ENCODE data around the gene UGDH. TPM values are rescaled to one million over a fixed set of nuclear protein-coding genes. Genes with fewer than 3 reads are reported as not detected.

Gene UGDH
- total RNA-seq, 1 donor from 2014 or later, result 93.9 TPM

- Mint-ChIP-seq H3K27me3 (ENCODE audit: unreplicated experiment) (no peaks in the 10 kb centered on the region), H3K36me3 (ENCODE audit: low read depth, unreplicated experiment) (peaks cover 38% of the 10 kb centered on the region), H3K4me1 (ENCODE audit: unreplicated experiment) (no peaks in the 10 kb centered on the region), H3K4me3 (ENCODE audit: unreplicated experiment) (no peak overlapping the region), H3K9me3 (ENCODE audit: unreplicated experiment) (no peaks in the 10 kb centered on the region), H3K27ac (ENCODE audit: unreplicated experiment) (no peak overlapping the region)
- DNase-seq (ENCODE audit: low spot score), result no peak
- no peak for TF ChIP-seq CTCF (IDR thresholded peaks at IDR 0.05; ENCODE audit: unreplicated experiment)
Observed at GRCh38 chr4:39502019-39502663, 25.1 kb downstream of the UGDH start.

- Mint-ChIP-seq H3K9me3 (ENCODE audit: unreplicated experiment) (no peaks in the 10 kb centered on the region), H3K4me1 (ENCODE audit: unreplicated experiment) (no peaks in the 10 kb centered on the region), H3K27ac (ENCODE audit: unreplicated experiment) (no peak overlapping the region), H3K4me3 (ENCODE audit: unreplicated experiment) (no peak overlapping the region), H3K27me3 (ENCODE audit: unreplicated experiment) (no peaks in the 10 kb centered on the region), H3K36me3 (ENCODE audit: low read depth, unreplicated experiment) (peaks cover 19% of the 10 kb centered on the region)
- DNase-seq (ENCODE audit: low spot score), result no peak
- no peak for TF ChIP-seq CTCF (IDR thresholded peaks at IDR 0.05; ENCODE audit: unreplicated experiment)
Observed at GRCh38 chr4:39498727-39499020, 28.6 kb downstream of the UGDH start.

- Mint-ChIP-seq H3K4me1 (ENCODE audit: unreplicated experiment) (no peaks in the 10 kb centered on the region), H3K27me3 (ENCODE audit: unreplicated experiment) (no peaks in the 10 kb centered on the region), H3K9me3 (ENCODE audit: unreplicated experiment) (no peaks in the 10 kb centered on the region), H3K36me3 (ENCODE audit: low read depth, unreplicated experiment) (peaks cover 14% of the 10 kb centered on the region), H3K4me3 (ENCODE audit: unreplicated experiment) (no peak overlapping the region), H3K27ac (ENCODE audit: unreplicated experiment) (no peak overlapping the region)
- DNase-seq (ENCODE audit: low spot score), result no peak
- no peak for TF ChIP-seq CTCF (IDR thresholded peaks at IDR 0.05; ENCODE audit: unreplicated experiment)
Observed at GRCh38 chr4:39497909-39498726, 29.1 kb downstream of the UGDH start.

GRCh38 chr4:39495446-39496213 is 31.6 kb downstream of the UGDH start:
- Mint-ChIP-seq H3K27me3 (ENCODE audit: unreplicated experiment) (no peaks in the 10 kb centered on the region), H3K4me1 (ENCODE audit: unreplicated experiment) (no peaks in the 10 kb centered on the region), H3K27ac (ENCODE audit: unreplicated experiment) (no peak overlapping the region), H3K36me3 (ENCODE audit: low read depth, unreplicated experiment) (peaks cover 7% of the 10 kb centered on the region), H3K4me3 (ENCODE audit: unreplicated experiment) (no peak overlapping the region), H3K9me3 (ENCODE audit: unreplicated experiment) (no peaks in the 10 kb centered on the region)
- DNase-seq (ENCODE audit: low spot score), result no peak
- TF ChIP-seq CTCF (IDR thresholded peaks at IDR 0.05; ENCODE audit: unreplicated experiment), result no peak
